ENCODE results near the gene RYK. TPM values are rescaled to one million over a fixed set of nuclear protein-coding genes. Genes with fewer than 3 reads are reported as not detected.
"Not testable (repeated sequence)": the region's sequence is repeated elsewhere in the genome, so short reads cannot be mapped to it uniquely, and the experiment has no call there.

RYK gene
- total RNA-seq, 1 donor from 2014 or later: 51.0 TPM

DNA sequence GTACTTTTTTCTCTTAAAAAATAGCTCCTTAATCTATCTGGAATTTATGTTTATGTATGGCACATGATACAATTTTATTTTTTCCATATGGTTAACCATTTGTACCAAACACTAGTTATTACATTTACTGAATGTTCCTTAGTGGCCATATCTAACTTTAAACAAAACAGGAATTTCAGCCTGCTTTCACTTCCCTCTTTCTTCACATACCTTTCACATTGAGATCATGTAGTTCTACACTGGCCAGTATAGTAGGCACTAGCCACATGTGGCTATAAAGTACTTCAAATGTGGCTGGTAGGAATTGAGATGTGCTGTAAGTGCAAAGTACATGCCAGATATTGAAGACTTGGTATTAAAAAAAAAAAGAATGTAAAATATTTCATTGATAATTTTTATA, 4.7 kb upstream of the RYK start:
- DNase-seq (ENCODE audit: low read depth): no peak

DNA sequence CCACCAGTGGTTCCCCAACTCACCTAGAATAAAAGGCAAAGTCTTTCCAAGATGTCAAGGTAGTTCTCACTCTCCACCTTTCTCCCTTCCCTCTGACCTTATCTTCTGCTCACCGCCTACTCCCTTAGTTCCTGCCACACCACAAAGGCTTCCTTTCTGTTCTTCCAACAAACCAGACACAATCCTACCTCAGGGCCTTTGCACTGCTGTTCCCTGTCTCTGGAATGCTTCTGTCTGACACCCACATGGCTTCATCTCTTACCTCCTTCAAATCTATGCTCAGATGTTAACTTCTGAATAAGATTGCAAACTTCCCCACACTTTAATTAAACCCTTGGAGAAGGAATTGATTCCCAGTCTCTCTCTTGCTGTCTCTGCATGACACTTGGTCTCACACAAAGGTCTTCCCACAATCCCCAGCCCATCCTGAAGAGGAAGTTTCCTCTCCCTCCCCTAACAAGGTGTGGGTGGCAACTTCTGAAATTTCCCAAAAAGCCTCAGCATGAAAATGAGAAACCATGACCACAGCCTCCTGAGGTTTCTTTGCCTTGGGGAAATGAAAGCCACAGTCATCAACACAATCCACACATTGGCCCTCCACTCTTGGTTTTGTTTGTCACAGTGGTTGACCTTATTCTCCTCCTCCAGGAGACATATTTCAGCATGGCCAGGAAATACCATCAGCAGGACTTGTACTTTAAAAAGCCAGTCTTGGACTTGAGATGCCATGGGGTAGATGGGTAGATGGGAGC, 3.0 kb upstream of the RYK start:
- peak; percentile 61 for DNase-seq (ENCODE audit: low read depth)

DNA sequence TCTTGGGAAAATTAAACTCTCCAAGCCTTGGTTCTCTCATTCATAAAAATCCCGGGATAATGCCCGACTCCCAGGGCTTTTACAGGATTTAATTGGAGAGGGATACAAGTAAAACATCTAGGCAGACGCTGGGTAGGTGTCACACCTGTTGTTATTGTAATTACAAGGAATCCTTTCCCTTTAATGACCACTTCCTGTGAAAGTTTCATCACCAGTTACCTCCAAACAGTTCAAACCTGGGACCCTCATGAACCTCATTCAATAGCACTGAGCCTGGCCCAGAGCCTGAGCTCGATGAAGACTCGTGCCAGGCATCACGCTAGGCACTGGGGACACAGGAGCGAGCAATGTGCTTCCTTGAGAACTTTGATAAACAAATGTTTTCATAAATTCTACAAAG, 2.1 kb upstream of the RYK start:
- DNase-seq (ENCODE audit: low read depth): no peak

DNA sequence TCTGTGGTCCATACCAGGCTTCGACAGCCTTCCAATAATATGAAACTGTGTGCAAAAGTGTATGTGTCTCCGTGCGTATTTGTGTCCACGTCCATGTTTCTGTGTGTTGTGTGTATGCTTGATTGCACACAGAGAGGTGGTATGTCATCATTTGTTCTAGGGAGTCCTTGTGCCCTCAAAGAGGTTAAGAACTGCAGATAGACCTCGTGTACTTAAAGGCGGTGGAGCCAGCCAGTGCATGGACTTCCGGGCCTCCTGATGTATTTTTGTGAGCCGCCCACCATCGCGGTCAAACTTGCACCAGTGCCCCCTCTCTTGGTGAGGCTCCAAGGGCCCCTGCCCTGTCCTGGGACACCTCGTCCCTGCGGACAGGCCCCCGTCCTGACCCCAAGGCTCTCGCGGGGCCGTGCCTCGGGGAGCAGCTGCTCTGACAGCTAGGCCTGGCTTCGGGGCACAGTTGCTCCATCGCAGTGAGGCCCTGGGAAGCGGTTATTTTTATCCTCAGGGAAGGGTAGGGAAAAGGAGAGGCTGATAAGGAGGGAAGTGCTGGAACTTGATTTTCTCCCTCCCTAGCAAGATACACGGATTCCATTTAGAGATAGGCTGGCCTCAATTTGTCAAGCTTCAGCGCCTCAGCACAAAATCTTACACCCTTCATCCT, 1.2 kb upstream of the RYK start:
- peak; percentile 71 for DNase-seq (ENCODE audit: low read depth)

DNA sequence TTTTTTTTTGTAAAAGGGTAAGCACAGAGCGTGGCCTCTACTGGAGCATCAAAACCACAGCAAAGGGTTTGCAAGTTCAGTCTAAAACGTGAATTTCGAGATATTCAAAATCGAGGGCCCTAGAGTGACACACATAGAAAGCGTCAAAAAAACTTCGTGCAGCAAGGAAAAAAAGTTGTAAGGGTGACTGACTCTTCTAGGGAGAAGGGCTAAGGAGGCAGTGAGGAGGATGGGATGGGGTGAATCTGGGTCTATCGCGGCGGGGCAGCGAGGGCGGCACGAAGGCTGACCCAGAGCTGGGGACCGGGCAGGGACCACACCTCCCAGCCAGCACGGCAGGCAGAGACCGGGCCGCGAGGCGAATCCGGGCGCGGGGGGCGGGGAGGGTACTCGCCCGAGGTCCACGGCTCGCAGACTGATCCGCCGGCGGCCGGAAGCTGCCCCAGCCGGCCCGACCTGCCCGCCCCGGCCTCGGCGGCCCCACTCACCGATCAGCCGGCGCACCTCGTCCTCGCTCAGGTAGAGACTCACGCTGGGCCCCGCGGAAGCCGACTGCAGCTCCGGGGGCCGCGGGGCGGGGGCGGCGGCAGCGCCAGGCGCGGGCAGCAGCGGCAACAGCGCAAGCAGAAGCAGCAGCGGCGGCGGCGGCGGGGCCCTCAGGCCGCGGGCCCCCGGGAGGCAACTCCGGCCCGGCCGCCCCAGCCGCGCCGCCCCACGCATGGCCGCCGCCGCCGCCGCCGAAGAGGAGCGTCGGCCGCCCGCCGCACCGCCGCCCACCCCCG, 533 bp downstream of the RYK start:
- peak; percentile 61 for DNase-seq (ENCODE audit: low read depth)

DNA sequence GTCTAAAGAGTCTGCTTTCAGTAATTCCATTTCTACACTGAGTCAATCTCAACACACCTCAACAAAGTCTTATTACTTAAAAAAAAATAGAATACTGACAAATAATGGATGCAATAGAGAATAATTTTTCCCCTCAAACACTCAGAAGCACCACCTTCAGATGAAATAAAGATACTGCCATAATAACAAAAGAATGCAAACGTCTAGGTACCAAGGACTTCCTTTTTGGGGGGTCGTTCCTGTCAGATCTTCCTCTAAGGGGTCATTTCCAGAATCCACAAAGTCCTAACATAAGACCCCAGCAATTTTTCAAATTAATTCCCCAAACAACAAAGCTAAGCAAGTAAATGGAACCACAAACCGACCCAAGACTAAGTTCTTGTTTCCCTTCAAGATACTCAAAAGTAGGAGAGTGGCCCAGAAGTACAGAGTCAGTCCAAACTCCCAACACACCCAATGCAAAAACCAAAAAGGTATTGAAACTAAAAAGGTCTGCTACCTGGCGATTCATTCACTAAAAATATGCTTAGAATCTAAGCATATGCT, 1.3 kb downstream of the RYK start:
- no peak for DNase-seq (ENCODE audit: low read depth)

DNA sequence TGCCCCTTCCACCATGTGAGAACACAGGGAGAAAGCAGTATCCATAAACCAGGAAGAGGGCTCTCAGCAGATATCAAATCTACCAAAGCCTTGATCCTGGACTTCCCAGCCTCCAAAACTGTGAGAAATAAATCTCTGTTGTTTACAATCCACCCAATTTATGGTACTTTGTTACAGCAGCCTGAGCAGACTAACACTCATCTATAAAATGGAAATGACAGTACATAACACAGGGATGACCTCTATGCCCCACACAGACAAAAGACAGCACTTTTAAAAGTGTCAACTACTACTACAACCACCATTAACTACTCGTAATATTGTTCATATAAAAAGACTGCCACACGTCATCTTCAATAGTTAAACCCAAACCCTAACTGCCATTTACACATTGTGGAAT, 5.7 kb downstream of the RYK start:
- DNase-seq (ENCODE audit: low read depth): no peak

DNA sequence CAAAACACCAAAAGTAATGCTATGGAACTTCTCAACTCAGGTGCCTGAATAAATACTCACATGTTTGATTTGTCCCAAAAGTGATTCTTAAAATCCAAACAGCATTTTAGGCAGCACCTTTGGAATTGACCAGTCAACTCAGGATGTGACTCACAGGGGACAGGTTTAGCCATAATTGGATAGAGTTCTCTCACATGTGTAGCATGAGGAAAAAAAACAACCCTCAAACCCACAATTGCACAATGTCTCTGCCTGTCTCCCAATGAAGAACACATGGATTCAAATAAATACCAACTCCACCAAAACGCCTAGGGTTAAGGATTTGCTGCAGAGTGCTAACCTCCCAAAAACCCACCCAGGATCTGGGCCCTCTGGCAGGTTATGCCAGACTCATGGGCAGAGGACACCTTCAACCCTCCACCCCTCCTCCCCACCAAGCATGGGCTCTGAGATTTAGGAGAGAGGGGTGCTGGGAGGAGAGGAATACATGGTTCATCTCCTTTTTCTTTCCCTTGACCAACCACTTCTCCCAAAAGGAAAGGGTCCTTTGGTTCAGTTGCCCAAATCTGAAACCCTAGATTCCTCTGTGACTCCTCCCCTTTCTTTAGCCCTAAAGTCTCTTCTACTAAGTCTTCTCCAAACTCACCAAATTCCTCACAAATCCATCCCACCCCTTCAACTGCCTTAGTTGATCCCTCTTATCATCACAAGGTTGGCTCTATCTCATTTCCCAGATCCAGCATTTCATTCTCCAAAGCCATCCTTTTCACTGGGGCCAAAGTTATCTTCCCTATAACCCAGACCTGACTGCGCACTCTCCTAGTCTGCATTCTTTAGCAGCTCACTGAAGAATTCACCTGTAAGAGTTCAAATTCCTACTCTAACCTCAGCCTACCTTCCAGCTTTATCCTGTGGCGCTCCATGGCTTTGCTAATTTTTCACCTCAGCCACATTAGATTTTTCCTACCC, 7.7 kb downstream of the RYK start:
- DNase-seq (ENCODE audit: low read depth): peak; percentile 38

DNA sequence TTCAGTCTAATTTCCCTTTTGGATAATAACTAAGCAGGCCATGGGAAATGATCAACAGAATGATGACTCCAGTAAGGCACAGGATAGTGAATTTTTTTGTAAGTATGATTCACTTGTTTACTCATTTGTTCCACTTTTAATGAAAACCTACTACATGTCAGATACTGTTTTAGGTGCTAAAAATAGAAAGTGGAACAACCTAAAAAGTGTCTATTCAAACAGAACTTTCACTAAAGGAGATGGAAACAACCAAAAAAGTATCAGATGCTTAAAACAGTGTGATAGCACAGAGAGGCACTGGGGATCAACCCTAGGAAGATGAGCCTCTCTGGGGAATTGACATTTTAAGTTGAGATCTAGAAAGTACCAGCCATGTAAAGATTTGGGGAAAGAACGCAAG, 11.1 kb downstream of the RYK start:
- DNase-seq (ENCODE audit: low read depth): no peak

DNA sequence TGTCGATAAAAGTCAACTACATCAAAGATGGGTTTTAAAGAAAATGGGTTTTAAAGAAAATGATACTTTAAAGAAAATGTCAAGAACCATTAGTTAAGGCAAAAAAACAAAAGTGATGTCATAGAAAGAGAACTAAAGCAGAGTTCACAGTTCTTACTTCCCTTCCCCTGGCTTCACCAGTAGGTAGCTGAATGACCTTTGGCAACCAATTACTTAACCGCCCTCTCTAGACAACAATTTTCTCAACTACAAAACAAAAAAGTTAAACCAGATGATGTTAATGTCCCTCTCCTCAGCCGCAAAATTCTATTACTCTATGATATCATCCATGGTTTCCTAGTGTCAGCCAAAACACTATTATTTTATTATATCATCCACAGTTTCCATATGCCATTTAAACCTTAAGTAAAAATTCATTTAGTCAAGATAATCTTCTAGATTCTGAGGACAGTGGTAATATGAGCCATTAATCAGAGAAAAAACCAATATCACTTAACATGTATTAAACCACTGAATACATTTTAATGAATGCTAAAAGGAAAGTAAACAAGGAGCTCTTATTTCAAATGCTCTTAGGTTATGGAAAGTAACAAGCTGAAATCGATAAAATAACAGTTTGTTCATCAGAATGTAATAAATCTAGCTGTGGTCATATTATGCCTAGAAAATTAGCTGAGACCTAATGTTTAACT, 13.1 kb downstream of the RYK start:
- no peak for DNase-seq (ENCODE audit: low read depth)

DNA sequence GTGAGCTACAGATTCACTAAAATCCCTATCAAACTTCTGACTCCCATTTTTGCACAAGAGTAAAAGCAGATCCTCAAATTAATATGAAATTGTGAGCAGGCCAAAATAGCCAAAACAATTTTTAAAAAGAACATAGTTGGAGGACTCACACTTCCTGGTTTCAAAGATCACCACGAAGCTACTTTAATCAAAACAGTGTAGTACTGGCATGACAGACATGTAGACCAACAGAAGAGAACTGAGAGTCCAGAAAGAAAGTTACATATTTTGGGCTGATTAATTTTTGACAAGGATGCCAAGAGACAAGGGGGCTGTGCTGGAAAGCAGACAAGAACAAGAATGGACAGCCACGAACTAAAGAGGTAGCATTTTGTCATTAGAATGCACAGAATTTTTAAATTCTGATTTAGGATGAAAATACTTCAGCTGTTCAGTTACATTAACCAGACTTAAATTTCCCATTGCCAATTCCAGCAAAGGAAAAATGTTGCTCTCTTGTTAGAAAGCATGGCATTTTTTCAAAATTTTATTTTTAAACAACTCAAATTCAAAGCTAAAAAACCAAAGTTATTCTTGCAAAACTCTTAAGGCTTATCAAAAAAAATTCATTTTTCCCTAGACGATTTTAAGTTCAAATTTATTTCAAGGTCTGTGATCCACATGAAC, 14.0 kb downstream of the RYK start:
- no peak for DNase-seq (ENCODE audit: low read depth)

DNA sequence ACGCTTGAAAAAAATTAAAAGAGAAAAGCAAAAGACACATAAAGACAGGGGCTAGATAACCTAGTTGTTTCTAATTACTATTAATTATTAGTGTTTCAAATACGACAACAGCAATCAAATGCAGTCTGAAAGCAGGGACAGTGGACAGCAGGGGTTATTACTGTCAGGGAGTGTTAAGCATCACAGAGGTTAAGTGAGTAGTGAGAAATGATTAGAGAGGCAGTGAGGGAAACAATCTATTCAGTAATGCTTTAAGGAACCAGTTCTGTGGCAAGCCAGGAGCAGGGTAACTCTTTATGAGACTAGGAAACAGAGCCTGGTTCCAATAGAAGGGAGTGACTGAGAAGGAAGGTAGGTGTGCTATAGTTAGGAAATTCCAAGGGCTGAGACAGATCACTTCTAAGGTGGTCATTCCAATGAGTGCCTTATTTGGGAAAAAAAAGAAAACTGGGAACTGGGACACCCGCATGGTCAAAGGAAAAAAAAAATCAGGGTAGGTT, 15.0 kb downstream of the RYK start:
- no peak for DNase-seq (ENCODE audit: low read depth)

DNA sequence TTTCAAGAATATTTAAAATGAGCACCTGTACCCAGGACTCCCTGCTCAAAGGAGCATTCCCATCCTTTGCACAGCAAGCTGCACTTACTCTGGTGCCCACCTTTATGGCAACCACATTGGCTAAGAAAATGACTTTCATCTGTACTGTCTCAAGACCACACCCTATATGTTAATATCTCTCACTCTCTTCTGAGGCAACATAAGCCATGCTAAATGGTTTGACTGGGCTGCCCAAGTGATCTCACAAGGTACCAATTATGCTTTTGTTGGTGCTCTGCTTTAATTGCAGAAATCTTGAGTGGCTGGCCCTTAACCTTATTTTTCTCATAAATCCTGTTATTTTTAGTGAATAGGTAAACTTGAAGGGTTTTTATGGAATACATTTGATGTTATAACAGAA, 17.7 kb downstream of the RYK start:
- DNase-seq (ENCODE audit: low read depth): no peak

DNA sequence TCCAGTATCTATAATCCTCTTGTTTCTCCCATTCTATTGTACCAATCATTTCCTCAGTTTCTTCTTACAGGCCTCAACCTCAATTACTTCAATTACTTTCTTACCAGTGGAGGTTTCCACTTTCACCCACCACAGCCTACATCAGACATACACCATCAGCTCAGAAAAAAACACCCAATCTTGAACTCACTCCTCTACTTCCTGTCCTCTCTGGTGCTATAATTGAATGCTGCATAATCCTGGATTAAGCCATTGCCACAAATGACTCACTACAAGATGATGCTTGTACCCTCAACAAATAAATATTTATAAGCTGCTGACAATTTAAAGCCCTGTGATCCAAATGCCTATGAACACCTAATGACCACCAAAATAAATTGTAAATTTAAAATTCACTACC, 18.5 kb downstream of the RYK start:
- peak; percentile 74 for DNase-seq (ENCODE audit: low read depth)

DNA sequence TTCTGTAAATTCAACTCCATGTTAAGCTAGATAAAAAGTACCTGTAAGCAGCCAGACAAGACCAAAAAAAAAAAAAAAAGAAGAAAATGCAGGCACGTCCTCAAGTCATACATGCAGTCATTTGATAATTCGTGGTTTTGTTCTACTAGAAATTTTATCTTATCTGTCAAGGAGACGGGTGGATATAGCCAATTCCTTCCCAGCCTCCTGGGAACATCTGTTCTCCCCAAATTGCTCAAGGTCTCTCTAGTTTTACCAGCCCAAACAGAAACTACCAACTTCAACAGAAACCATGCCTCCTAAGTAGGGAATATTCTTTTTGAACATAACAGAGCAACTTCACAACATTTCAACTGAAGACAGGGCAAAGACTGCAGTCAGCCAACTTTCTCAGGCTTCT, 19.5 kb downstream of the RYK start:
- no peak for DNase-seq (ENCODE audit: low read depth)

DNA sequence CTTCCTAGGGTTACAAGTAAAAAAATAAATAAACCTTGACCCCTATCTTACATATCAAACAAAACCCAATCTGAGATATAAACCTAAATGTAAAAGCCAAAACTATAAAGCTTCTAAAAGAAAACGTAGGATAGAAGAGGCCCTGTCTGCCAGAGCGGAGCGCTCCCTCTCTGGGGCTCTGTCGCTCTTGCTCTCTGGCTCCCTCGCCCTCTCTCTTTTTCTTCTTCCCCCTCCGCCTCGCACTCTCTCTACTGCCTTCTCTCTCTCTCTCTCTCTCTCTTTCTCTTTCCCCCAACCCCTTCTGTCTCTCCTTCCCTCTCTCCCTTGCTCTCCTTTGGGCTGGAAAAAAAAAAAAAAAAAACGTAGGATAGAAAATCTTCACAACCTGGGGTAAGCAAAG, 21.6 kb downstream of the RYK start:
- no peak for DNase-seq (ENCODE audit: low read depth)

DNA sequence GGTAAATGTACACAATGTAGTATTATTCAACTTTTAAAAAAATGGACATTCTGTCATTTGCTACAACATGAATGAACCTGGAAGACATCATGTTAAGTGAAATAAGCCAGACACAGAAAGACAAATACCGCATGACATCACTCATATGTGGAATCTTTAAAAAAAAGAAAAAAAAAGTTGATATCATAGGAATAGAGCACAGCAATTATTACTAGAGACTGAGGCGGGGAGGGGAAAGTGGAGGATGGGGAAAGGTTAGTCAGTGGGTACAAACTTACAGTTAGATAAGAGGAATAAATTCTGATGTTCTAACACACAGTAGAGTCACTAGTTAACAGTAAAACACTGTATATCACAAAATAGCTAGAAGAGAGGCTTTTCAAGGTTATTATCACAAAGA, 22.2 kb downstream of the RYK start:
- no peak for DNase-seq (ENCODE audit: low read depth)

DNA sequence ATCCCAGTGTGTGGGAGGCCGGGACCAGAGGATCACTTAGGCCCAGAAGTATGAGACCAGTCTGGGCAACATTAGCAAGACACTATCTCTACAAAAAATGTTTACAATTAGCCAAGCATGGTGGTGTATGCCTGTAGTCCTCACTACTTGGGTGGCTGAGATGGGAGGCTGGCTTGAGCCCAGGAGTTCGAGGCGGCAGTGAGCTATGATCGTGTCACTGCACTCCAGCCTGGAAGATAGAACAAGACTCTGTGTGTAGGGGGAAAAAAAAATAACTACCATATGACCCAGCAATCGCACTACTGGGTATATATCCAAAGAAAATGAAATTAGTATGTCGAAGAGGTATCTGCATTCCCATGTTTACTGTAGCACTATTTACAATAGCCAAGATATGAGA, 22.6 kb downstream of the RYK start:
- no peak for DNase-seq (ENCODE audit: low read depth)

DNA sequence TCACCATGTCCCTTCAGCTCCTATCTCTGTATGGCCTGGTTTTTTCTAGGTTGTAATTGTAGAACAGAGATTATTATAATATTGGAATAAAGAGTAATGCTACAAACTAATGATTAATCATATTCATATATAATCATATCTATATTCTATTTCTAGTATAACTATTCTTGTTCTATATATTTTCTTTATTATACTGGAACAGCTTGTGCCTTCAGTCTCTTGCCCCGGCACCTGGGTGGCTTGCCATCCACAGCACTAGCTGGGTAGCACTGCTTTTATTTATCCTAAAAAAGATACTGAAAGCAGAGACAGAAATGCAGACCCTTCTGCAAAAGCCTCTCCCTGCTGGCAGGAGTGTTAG, 25.9 kb downstream of the RYK start:
- not testable (repeated sequence) for DNase-seq (ENCODE audit: low read depth)

DNA sequence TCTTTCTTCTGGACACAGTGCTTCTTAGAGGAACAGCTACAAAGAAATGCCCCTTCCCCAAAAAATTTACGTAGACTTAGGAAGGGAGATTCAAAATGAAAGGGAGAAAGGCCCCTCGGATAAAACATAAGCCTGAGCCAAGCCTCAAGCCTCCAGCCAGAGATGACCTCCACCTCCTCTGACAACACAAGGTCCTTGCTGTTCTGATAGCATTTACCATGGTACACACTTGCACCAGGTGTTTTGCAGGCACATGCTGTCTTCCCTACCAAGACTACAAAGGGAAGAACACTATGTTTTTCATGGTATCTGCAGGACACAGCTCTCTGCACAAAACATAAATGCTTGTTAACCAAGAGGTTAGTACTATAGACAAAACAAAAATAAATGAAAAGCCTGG, 27.8 kb downstream of the RYK start:
- no peak for DNase-seq (ENCODE audit: low read depth)

Data from myocyte (in vitro differentiated cells).